Measurements from ENCODE around the gene S100A13. TPM values are rescaled to one million over a fixed set of nuclear protein-coding genes. Genes with fewer than 3 reads are reported as not detected.

S100A13 gene
- total RNA-seq, 1 experiment from 2014 or later = 350 TPM

GRCh38 chr1:153571706-153572105, 55.6 kb downstream of the S100A13 start:
- Histone ChIP-seq H3K4me1 (ENCODE audit: insufficient read depth, low read length) (peaks cover 47% of the 10 kb centered on the region), H2AFZ (ENCODE audit: low read length) (no peak overlapping the region), H3K4me3 (ENCODE audit: low read length) (no peak overlapping the region), H3K27ac (ENCODE audit: low read length) (peak overlapping the region; percentile 76), H3K79me2 (ENCODE audit: low read length) (peaks cover 4% of the 10 kb centered on the region; the same call in 1 of the 2 replicates), H4K20me1 (ENCODE audit: low read length) (no peaks in the 10 kb centered on the region), H3K36me3 (ENCODE audit: low read depth, low read length) (no peaks in the 10 kb centered on the region), H3K27me3 (ENCODE audit: low read length) (no peaks in the 10 kb centered on the region), H3K9me2 (replicated peaks; ENCODE audit: low read length) (no peaks in the 10 kb centered on the region), H3K4me2 (ENCODE audit: low read length) (peak overlapping the region; percentile 48; the same call in 1 of the 2 replicates), H3K9me3 (ENCODE audit: low read length) (no peaks in the 10 kb centered on the region), H3F3A (ENCODE audit: low read length, unreplicated experiment) (peaks cover 5% of the 10 kb centered on the region), H3K9ac (ENCODE audit: low read length) (peak overlapping the region; percentile 26)
- intact Hi-C loops (cut with micrococcal nuclease) = loop anchor here (1.0 to 2.0 kb wide), 4 partner anchors 37 to 177 kb away; no protein-coding TSS in a partner anchor
- POLR2A ChIA-PET (ENCODE audit: unreplicated experiment) = interaction anchor here (0.5 to 0.9 kb wide), 4 partner anchors 41 to 97 kb away, joined by 3 to 4 read pairs (median 3); partner anchors contain the start of genes S100A14 and S100A16
- TF ChIP-seq EZH2 (IDR thresholded peaks at IDR 0.05; ENCODE audit: low read length, unreplicated experiment) = no peak
- TF ChIP-seq CTCF (conservative IDR thresholded peaks at IDR 0.05; ENCODE audit: low read depth, low read length) = no peak
- TF ChIP-seq EZH2phosphoT487 (IDR thresholded peaks at IDR 0.05; ENCODE audit: borderline replicate concordance, low read length) = no peak
- DNase-seq = no peak
- ATAC-seq = no peak
- CTCF ChIA-PET = interaction anchor here (0.6 to 2.0 kb wide), 13 partner anchors 26 to 72 kb away, joined by 3 to 25 read pairs (median 6); partner anchors contain the start of genes CHTOP, S100A13, S100A14 and S100A16
- BruUV-seq (replicated peaks) = no TSS peak

- Histone ChIP-seq H3K79me2 (ENCODE audit: low read length) (peaks cover 4% of the 10 kb centered on the region; the same call in 1 of the 2 replicates), H3K4me1 (ENCODE audit: insufficient read depth, low read length) (peaks cover 51% of the 10 kb centered on the region), H3K4me2 (ENCODE audit: low read length) (no peak overlapping the region), H3K27me3 (ENCODE audit: low read length) (no peaks in the 10 kb centered on the region), H2AFZ (ENCODE audit: low read length) (no peak overlapping the region), H3F3A (ENCODE audit: low read length, unreplicated experiment) (peaks cover 7% of the 10 kb centered on the region), H3K9ac (ENCODE audit: low read length) (no peak overlapping the region), H4K20me1 (ENCODE audit: low read length) (no peaks in the 10 kb centered on the region), H3K36me3 (ENCODE audit: low read depth, low read length) (no peaks in the 10 kb centered on the region), H3K27ac (ENCODE audit: low read length) (no peak overlapping the region), H3K9me3 (ENCODE audit: low read length) (no peaks in the 10 kb centered on the region), H3K9me2 (replicated peaks; ENCODE audit: low read length) (no peaks in the 10 kb centered on the region), H3K4me3 (ENCODE audit: low read length) (no peak overlapping the region)
- CTCF ChIA-PET = interaction anchor here (0.6 kb wide), 2 partner anchors 73 to 1080 kb away, joined by 3 to 6 read pairs; no protein-coding TSS in a partner anchor
- no peak for DNase-seq
- no TSS peak for BruUV-seq (replicated peaks)
- no peak for ATAC-seq
- no peak for TF ChIP-seq EZH2phosphoT487 (IDR thresholded peaks at IDR 0.05; ENCODE audit: borderline replicate concordance, low read length)
- no peak for TF ChIP-seq CTCF (conservative IDR thresholded peaks at IDR 0.05; ENCODE audit: low read depth, low read length)
- no peak for TF ChIP-seq EZH2 (IDR thresholded peaks at IDR 0.05; ENCODE audit: low read length, unreplicated experiment)
- intact Hi-C loops (cut with micrococcal nuclease) = no loop called here
- POLR2A ChIA-PET (ENCODE audit: unreplicated experiment) = interaction anchor here (0.6 kb wide), 1 partner anchor 75 kb away, joined by 5 read pairs; no protein-coding TSS in a partner anchor
Measured at GRCh38 chr1:153570874-153571273, 56.4 kb downstream of the S100A13 start.

GRCh38 chr1:153569465-153569864, 57.8 kb downstream of the S100A13 start:
- no peaks in the 10 kb centered on the region for H3K9me3 ChIP-seq (ENCODE audit: low read length)
- intact Hi-C loops (cut with micrococcal nuclease) = no loop called here
- ATAC-seq (no peak), DNase-seq (no peak)
- H3K36me3 ChIP-seq (ENCODE audit: low read depth, low read length) = no peaks in the 10 kb centered on the region
- no peaks in the 10 kb centered on the region for H4K20me1 ChIP-seq (ENCODE audit: low read length)
- H3K9ac ChIP-seq (ENCODE audit: low read length) = peak overlapping the region; percentile 94; the same call in 1 of the 2 replicates
- H2AFZ ChIP-seq (ENCODE audit: low read length) = no peak overlapping the region
- H3K4me2 ChIP-seq (ENCODE audit: low read length) = no peak overlapping the region
- no peaks in the 10 kb centered on the region for H3K27me3 ChIP-seq (ENCODE audit: low read length)
- POLR2A ChIA-PET (ENCODE audit: unreplicated experiment) = no interaction called here
- H3K4me3 ChIP-seq (ENCODE audit: low read length) = no peak overlapping the region
- H3F3A ChIP-seq (ENCODE audit: low read length, unreplicated experiment) = peaks cover 8% of the 10 kb centered on the region
- BruUV-seq (replicated peaks) = no TSS peak
- H3K4me1 ChIP-seq (ENCODE audit: insufficient read depth, low read length) = peaks cover 65% of the 10 kb centered on the region
- CTCF ChIA-PET = interaction anchor here (0.6 kb wide), 2 partner anchors 54 to 58 kb away, joined by 3 to 4 read pairs; no protein-coding TSS in a partner anchor
- TF ChIP-seq EZH2phosphoT487 (IDR thresholded peaks at IDR 0.05; ENCODE audit: borderline replicate concordance, low read length) = no peak
- TF ChIP-seq CTCF (conservative IDR thresholded peaks at IDR 0.05; ENCODE audit: low read depth, low read length) = no peak
- TF ChIP-seq EZH2 (IDR thresholded peaks at IDR 0.05; ENCODE audit: low read length, unreplicated experiment) = no peak
- peak overlapping the region; percentile 100 for H3K27ac ChIP-seq (ENCODE audit: low read length)
- H3K79me2 ChIP-seq (ENCODE audit: low read length) = peaks cover 15% of the 10 kb centered on the region
- no peaks in the 10 kb centered on the region for H3K9me2 ChIP-seq (replicated peaks; ENCODE audit: low read length)

Data from PC-3 (cell line).